ENCODE results near the gene MMEL1. TPM values are rescaled to one million over a fixed set of nuclear protein-coding genes. Genes with fewer than 3 reads are reported as not detected.

MMEL1 gene
- total RNA-seq, 6 donors from 2014 or later = 2.9 to 5.5 (median 5.1) TPM; not detected in 2

GRCh38 chr1:2603521-2604155 lies 29.2 kb downstream of the MMEL1 start:
- 75% methylated on average over 23 of the region's 25 CpGs; no CpG with 5 or more reads in 1 of the 2 donors for WGBS, 2 donors
- Histone ChIP-seq H3K4me1 (peaks cover 0 to 11% (median 0%) of the 10 kb centered on the region in 4 donors), H3K27me3 (no peaks in the 10 kb centered on the region), H3K27ac (no peak overlapping the region), H3K4me3 (no peak overlapping the region), H3K9me3 (peaks cover 0 to under 1% (median 0%) of the 10 kb centered on the region in 4 donors), H3K36me3 (no peaks in the 10 kb centered on the region)
- ATAC-seq (ENCODE audit: low FRiP score in 2 of 2) (no peak), DNase-seq (peak in 1 of 2 donors; percentile 71)
- no peak for TF ChIP-seq CTCF (IDR thresholded peaks at IDR 0.05)
- TF ChIP-seq EP300 (IDR thresholded peaks at IDR 0.05) = no peak
- TF ChIP-seq POLR2A (IDR thresholded peaks at IDR 0.05) = no peak
- TF ChIP-seq POLR2AphosphoS5 (IDR thresholded peaks at IDR 0.05) = no peak

GRCh38 chr1:2602866-2603520 lies 29.8 kb downstream of the MMEL1 start:
- DNase-seq (peak in 1 of 2 donors; percentile 58), ATAC-seq (ENCODE audit: low FRiP score in 2 of 2) (no peak)
- WGBS, 2 donors = 86 to 87% methylated on average over 11 to 17 of the region's 18 CpGs
- Histone ChIP-seq H3K27me3 (no peaks in the 10 kb centered on the region), H3K27ac (no peak overlapping the region), H3K36me3 (no peaks in the 10 kb centered on the region), H3K9me3 (peaks cover 0 to 4% (median 0%) of the 10 kb centered on the region in 4 donors), H3K4me1 (peaks cover 0 to 8% (median 0%) of the 10 kb centered on the region in 4 donors), H3K4me3 (no peak overlapping the region)
- TF ChIP-seq EP300 (IDR thresholded peaks at IDR 0.05) (no peak), POLR2AphosphoS5 (IDR thresholded peaks at IDR 0.05) (no peak), CTCF (IDR thresholded peaks at IDR 0.05) (no peak), POLR2A (IDR thresholded peaks at IDR 0.05) (no peak)

- ATAC-seq (ENCODE audit: low FRiP score in 2 of 2) (no peak), DNase-seq (peak in 1 of 2 donors; percentile 10)
- 74 to 77% methylated on average over 15 of the region's 15 CpGs for WGBS, 2 donors
- Histone ChIP-seq H3K36me3 (no peaks in the 10 kb centered on the region), H3K9me3 (peaks cover 0 to 4% (median 0%) of the 10 kb centered on the region in 4 donors), H3K27me3 (no peaks in the 10 kb centered on the region), H3K27ac (no peak overlapping the region), H3K4me1 (peaks cover 0 to 3% (median 0%) of the 10 kb centered on the region in 4 donors), H3K4me3 (no peak overlapping the region)
- TF ChIP-seq CTCF (IDR thresholded peaks at IDR 0.05) (no peak), EP300 (IDR thresholded peaks at IDR 0.05) (no peak), POLR2AphosphoS5 (IDR thresholded peaks at IDR 0.05) (no peak), POLR2A (IDR thresholded peaks at IDR 0.05) (no peak)
Measured at GRCh38 chr1:2602311-2602835, 30.4 kb downstream of the MMEL1 start.

DNA sequence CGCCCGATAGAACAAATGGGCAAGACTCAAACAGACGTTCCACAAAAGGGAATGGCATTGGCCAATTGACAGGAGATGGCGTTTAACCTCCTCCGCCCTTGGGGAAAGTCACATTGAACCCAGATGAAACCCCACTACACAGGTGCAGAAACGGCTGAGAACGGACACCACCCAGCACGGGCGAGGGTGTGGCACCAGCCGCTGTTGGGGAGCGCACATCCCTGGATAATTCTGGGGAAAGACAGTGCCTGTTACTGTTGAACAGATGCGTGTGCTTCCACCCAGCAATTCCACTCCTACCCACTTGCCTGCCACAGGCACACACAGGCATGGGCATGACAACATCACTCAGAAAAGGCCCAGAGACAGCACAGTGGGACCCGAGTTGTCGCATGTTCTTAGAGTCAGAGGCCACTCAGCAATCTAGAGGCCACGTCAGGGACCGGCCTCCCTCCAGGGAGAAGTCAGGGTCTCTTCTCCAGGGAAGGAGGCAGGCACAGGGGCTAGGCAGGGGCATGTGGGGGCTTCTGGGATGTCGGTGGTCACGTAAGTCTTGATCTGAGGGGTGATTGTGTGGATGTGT lies 31.0 kb downstream of the MMEL1 start:
- Histone ChIP-seq H3K4me3 (no peak overlapping the region), H3K27me3 (no peaks in the 10 kb centered on the region), H3K9me3 (peaks cover 0 to 4% (median 0%) of the 10 kb centered on the region in 4 donors), H3K4me1 (no peaks in the 10 kb centered on the region), H3K36me3 (no peaks in the 10 kb centered on the region), H3K27ac (no peak overlapping the region)
- peak in 1 of 2 donors; percentile 15 for DNase-seq
- WGBS, 2 donors = 88% methylated on average over 16 to 18 of the region's 18 CpGs
- TF ChIP-seq POLR2AphosphoS5 (IDR thresholded peaks at IDR 0.05) (no peak), POLR2A (IDR thresholded peaks at IDR 0.05) (no peak), EP300 (IDR thresholded peaks at IDR 0.05) (no peak)
- ATAC-seq (ENCODE audit: low FRiP score in 2 of 2) = no peak

DNA sequence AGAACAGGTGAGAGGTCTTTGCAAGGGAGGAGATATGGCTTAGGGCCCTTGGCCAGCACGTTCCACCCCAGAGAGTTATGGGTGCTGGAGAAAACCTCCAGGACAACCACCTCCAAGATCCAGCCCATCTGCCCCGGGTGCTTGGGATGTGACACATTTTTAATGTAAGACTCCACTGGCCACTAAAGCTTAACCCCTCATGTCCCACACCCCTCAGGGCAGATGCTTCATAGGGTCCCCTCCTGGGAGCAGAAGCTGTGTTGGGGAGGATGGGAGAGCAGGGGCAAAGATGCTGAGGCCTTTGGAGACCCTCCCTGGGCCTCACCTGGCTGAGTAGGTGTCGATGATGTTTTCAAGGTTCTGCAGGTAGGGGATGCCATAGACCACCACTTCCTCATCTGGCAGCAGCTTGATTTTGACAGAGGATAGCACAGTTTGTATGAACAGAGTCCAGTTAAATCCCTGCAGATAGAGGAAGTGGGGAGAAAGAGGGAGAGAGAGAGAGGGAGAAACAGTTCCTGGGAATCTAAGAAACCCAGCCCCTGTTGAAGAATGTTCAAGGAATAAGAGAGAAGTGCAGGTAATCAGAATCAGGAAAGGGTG lies 34.4 kb downstream of the MMEL1 start:
- DNase-seq (no peak), ATAC-seq (ENCODE audit: low FRiP score in 2 of 2) (no peak)
- no peak overlapping the region for H3K4me3 ChIP-seq
- TF ChIP-seq EP300 (IDR thresholded peaks at IDR 0.05) (no peak), POLR2A (IDR thresholded peaks at IDR 0.05) (no peak), POLR2AphosphoS5 (IDR thresholded peaks at IDR 0.05) (no peak), CTCF (IDR thresholded peaks at IDR 0.05) (no peak)
- no peaks in the 10 kb centered on the region for H3K27me3 ChIP-seq
- no peaks in the 10 kb centered on the region for H3K36me3 ChIP-seq
- H3K4me1 ChIP-seq = peaks cover 8 to 13% (median 12%) of the 10 kb centered on the region in 4 donors
- 72 to 90% methylated on average over 2 to 3 of the region's 3 CpGs for WGBS, 2 donors
- H3K27ac ChIP-seq = no peak overlapping the region
- peaks cover 0 to 4% (median 0%) of the 10 kb centered on the region in 4 donors for H3K9me3 ChIP-seq
